ENCODE measurements around the gene BMP7. TPM values are rescaled to one million over a fixed set of nuclear protein-coding genes. Genes with fewer than 3 reads are reported as not detected.

Gene BMP7
- total and polyA plus RNA-seq, 2 experiments from 2014 or later = not detected

- Histone ChIP-seq H2AFZ (no peak overlapping the region), H3K79me2 (ENCODE audit: insufficient read depth) (no peaks in the 10 kb centered on the region), H3K27ac (no peak overlapping the region), H4K20me1 (ENCODE audit: insufficient read depth) (no peaks in the 10 kb centered on the region), H3K36me3 (ENCODE audit: low read depth) (no peaks in the 10 kb centered on the region), H3K4me1 (ENCODE audit: insufficient read depth) (peaks cover 5% of the 10 kb centered on the region; the same call in 1 of the 2 replicates), H3K9ac (no peak overlapping the region), H3F3A (ENCODE audit: insufficient read depth) (0 out of 2 replicates have a peak, but pooled peaks cover 5% of the 10 kb centered on the region), H3K9me3 (ENCODE audit: low read depth) (no peaks in the 10 kb centered on the region), H3K4me3 (no peak overlapping the region), H3K27me3 (replicated peaks; ENCODE audit: insufficient read depth) (peaks cover 50% of the 10 kb centered on the region), H3K4me2 (ENCODE audit: unreplicated experiment) (no peak overlapping the region), H3K9me2 (ENCODE audit: insufficient read depth) (no peaks in the 10 kb centered on the region)
- WGBS, 2 experiments (ENCODE audit: low coverage in 1 of 2, low lambda C conversion rate in 2 of 2, missing lambda C conversion rate in 2 of 2) = 82 to 83% methylated on average over 8 to 9 of the region's 9 CpGs
- TF ChIP-seq EZH2phosphoT487 (IDR thresholded peaks at IDR 0.05; ENCODE audit: insufficient read depth, low read depth) (no peak), EZH2 (IDR thresholded peaks at IDR 0.05; ENCODE audit: insufficient read depth, poor library complexity, severe bottlenecking) (no peak)
- no peak for DNase-seq
- in situ Hi-C loops (cut with MboI) = no loop called here
Observed at GRCh38 chr20:57216669-57217068, 49.8 kb downstream of the BMP7 start.

GRCh38 chr20:57215826-57216471 is 50.5 kb downstream of the BMP7 start:
- H3K36me3 ChIP-seq (ENCODE audit: low read depth) = no peaks in the 10 kb centered on the region
- no peaks in the 10 kb centered on the region for H3K9me2 ChIP-seq (ENCODE audit: insufficient read depth)
- WGBS, 2 experiments (ENCODE audit: low coverage in 1 of 2, low lambda C conversion rate in 2 of 2, missing lambda C conversion rate in 2 of 2) = 76 to 77% methylated on average over 10 of the region's 10 CpGs
- H3K4me3 ChIP-seq = no peak overlapping the region
- H3K27ac ChIP-seq = no peak overlapping the region
- H2AFZ ChIP-seq = no peak overlapping the region
- in situ Hi-C loops (cut with MboI) = no loop called here
- no peak for TF ChIP-seq EZH2 (IDR thresholded peaks at IDR 0.05; ENCODE audit: insufficient read depth, poor library complexity, severe bottlenecking)
- no peak overlapping the region for H3K4me2 ChIP-seq (ENCODE audit: unreplicated experiment)
- H3K27me3 ChIP-seq (replicated peaks; ENCODE audit: insufficient read depth) = peaks cover 45% of the 10 kb centered on the region
- no peaks in the 10 kb centered on the region for H3K9me3 ChIP-seq (ENCODE audit: low read depth)
- peaks cover 5% of the 10 kb centered on the region; the same call in 1 of the 2 replicates for H3K4me1 ChIP-seq (ENCODE audit: insufficient read depth)
- H3K79me2 ChIP-seq (ENCODE audit: insufficient read depth) = no peaks in the 10 kb centered on the region
- H3K9ac ChIP-seq = no peak overlapping the region
- 0 out of 2 replicates have a peak, but pooled peaks cover 5% of the 10 kb centered on the region for H3F3A ChIP-seq (ENCODE audit: insufficient read depth)
- no peak for DNase-seq
- no peaks in the 10 kb centered on the region for H4K20me1 ChIP-seq (ENCODE audit: insufficient read depth)

GRCh38 chr20:57215426-57215825 is 51.0 kb downstream of the BMP7 start:
- in situ Hi-C loops (cut with MboI) = no loop called here
- WGBS, 2 experiments (ENCODE audit: low coverage in 1 of 2, low lambda C conversion rate in 2 of 2, missing lambda C conversion rate in 2 of 2) = 75 to 81% methylated on average over 6 of the region's 6 CpGs
- 0 out of 2 replicates have a peak, but pooled peaks cover 5% of the 10 kb centered on the region for H3F3A ChIP-seq (ENCODE audit: insufficient read depth)

GRCh38 chr20:57214948-57215347 is 51.5 kb downstream of the BMP7 start:
- TF ChIP-seq EZH2 (IDR thresholded peaks at IDR 0.05; ENCODE audit: insufficient read depth, poor library complexity, severe bottlenecking) (no peak), EZH2phosphoT487 (IDR thresholded peaks at IDR 0.05; ENCODE audit: insufficient read depth, low read depth) (no peak)
- H3K36me3 ChIP-seq (ENCODE audit: low read depth) = no peaks in the 10 kb centered on the region
- no peak overlapping the region for H3K9ac ChIP-seq
- no peak overlapping the region for H2AFZ ChIP-seq
- in situ Hi-C loops (cut with MboI) = no loop called here
- peaks cover 5% of the 10 kb centered on the region; the same call in 1 of the 2 replicates for H3K4me1 ChIP-seq (ENCODE audit: insufficient read depth)
- H3K4me2 ChIP-seq (ENCODE audit: unreplicated experiment) = no peak overlapping the region
- no peak overlapping the region for H3K27ac ChIP-seq
- DNase-seq = no peak
- no peaks in the 10 kb centered on the region for H3K79me2 ChIP-seq (ENCODE audit: insufficient read depth)
- no peaks in the 10 kb centered on the region for H4K20me1 ChIP-seq (ENCODE audit: insufficient read depth)
- peaks cover 36% of the 10 kb centered on the region for H3K27me3 ChIP-seq (replicated peaks; ENCODE audit: insufficient read depth)
- no peaks in the 10 kb centered on the region for H3K9me3 ChIP-seq (ENCODE audit: low read depth)
- H3K4me3 ChIP-seq = no peak overlapping the region
- 76 to 100% methylated on average over 2 of the region's 2 CpGs for WGBS, 2 experiments (ENCODE audit: low coverage in 1 of 2, low lambda C conversion rate in 2 of 2, missing lambda C conversion rate in 2 of 2)
- 0 out of 2 replicates have a peak, but pooled peaks cover 5% of the 10 kb centered on the region for H3F3A ChIP-seq (ENCODE audit: insufficient read depth)
- no peaks in the 10 kb centered on the region for H3K9me2 ChIP-seq (ENCODE audit: insufficient read depth)

More at GRCh38 chr20:57215426-57215825, 51.0 kb downstream of the BMP7 start:
- TF ChIP-seq EZH2 (IDR thresholded peaks at IDR 0.05; ENCODE audit: insufficient read depth, poor library complexity, severe bottlenecking) (no peak), EZH2phosphoT487 (IDR thresholded peaks at IDR 0.05; ENCODE audit: insufficient read depth, low read depth) (no peak)
- Histone ChIP-seq H4K20me1 (ENCODE audit: insufficient read depth) (no peaks in the 10 kb centered on the region), H3K27ac (no peak overlapping the region), H3K4me2 (ENCODE audit: unreplicated experiment) (no peak overlapping the region), H3K79me2 (ENCODE audit: insufficient read depth) (no peaks in the 10 kb centered on the region), H3K4me3 (no peak overlapping the region), H3K27me3 (replicated peaks; ENCODE audit: insufficient read depth) (peaks cover 40% of the 10 kb centered on the region), H3K36me3 (ENCODE audit: low read depth) (no peaks in the 10 kb centered on the region), H3K9ac (no peak overlapping the region), H3K9me2 (ENCODE audit: insufficient read depth) (no peaks in the 10 kb centered on the region), H3K9me3 (ENCODE audit: low read depth) (no peaks in the 10 kb centered on the region), H2AFZ (no peak overlapping the region), H3K4me1 (ENCODE audit: insufficient read depth) (peaks cover 5% of the 10 kb centered on the region; the same call in 1 of the 2 replicates)
- DNase-seq = no peak
